Tibial nerve (tissue), 3 donors: ENCODE data around the gene ITGA1.

Experiments used
- POLR2A ChIP-seq, 2 donors: fragments of 450-650 bp; IDR thresholded peaks; one replicate each; pipeline ENCODE4 v1.6.1; 2017; ENCODE audit warnings: antibody characterized with exemption in 2 of 2, mild to moderate bottlenecking in 2 of 2, moderate library complexity in 2 of 2
- TF ChIP-seq, protein P1 (sequence below), 5 experiments: fragments of 200-600 bp in 3 of 5; fragments of 450-650 bp in 2 of 5; sonication (generic) in 3 of 5; IDR thresholded peaks; one replicate each; pipeline ENCODE4 v1.5.1; 2016 to 2019; ENCODE audit warnings: antibody characterized with exemption in 5 of 5, mild to moderate bottlenecking in 3 of 5, moderate library complexity in 2 of 5

DNA sequence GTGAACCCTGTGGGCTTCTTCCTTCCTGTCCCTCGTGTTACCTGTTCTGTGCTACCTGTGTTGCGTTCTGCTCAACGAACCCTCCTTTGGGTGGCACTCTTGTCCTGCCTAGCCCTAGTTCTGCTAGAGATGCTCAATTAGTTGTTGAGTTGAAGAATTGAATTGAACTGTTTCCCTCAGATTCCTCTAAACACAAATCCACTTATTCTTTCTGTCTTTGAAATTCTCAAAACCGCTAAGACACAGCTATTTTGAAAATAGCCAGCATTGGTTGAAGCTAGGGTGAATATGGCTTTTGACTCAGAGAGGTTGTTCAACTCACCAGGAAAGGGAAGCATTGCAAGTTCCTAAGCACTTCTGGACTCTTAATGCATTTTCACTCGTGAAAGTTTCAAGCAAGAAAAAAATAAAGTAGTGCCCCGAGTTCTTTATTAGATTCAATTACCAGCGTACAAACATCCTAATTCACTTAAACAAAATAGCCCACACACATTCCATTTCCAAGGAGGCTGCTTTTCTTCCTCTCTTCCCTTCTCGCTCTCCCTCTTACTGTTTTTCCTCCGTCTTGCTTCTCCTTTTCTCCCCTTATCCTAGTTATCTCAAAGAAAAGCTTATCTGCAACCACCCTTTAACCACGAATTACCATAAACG, 642 bp upstream of the ITGA1 start:
- TF ChIP-seq, protein P1, sequence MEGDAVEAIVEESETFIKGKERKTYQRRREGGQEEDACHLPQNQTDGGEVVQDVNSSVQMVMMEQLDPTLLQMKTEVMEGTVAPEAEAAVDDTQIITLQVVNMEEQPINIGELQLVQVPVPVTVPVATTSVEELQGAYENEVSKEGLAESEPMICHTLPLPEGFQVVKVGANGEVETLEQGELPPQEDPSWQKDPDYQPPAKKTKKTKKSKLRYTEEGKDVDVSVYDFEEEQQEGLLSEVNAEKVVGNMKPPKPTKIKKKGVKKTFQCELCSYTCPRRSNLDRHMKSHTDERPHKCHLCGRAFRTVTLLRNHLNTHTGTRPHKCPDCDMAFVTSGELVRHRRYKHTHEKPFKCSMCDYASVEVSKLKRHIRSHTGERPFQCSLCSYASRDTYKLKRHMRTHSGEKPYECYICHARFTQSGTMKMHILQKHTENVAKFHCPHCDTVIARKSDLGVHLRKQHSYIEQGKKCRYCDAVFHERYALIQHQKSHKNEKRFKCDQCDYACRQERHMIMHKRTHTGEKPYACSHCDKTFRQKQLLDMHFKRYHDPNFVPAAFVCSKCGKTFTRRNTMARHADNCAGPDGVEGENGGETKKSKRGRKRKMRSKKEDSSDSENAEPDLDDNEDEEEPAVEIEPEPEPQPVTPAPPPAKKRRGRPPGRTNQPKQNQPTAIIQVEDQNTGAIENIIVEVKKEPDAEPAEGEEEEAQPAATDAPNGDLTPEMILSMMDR (IDR thresholded peaks at IDR 0.05): peak in 2 of 5 experiments; percentile 19 to 28
- TF ChIP-seq POLR2A (IDR thresholded peaks at IDR 0.05): no peak
